Panc1 (cell line): ENCODE measurements around the gene CINP. TPM values are rescaled to one million over a fixed set of nuclear protein-coding genes. Genes with fewer than 3 reads are reported as not detected.

Source experiments
- ATAC-seq: fragments of 200-7000 bp; cut with Tn5 transposase; 2 replicates; pipeline ENCODE4 v1.9.1; 2020; ENCODE audit warnings: mild to moderate bottlenecking, moderate library complexity
- BruUV-seq: library from RNA; stranded (reverse); fragments of 400-500 nt; replicated peaks from 2 replicates; lab custom pipeline; 2021; lab: Mats Ljungman, UMichigan
- CTCF ChIA-PET: fragments of 300-600 bp; sonication (Branson Sonifier 250); formaldehyde crosslinking; loops from one replicate; lab custom pipeline; 2022; ENCODE audit warnings: antibody characterized with exemption; lab: Charles Lee
- POLR2A ChIA-PET: fragments of 300-600 bp; sonication (Branson Sonifier 250); formaldehyde crosslinking; loops from one replicate; lab custom pipeline; 2022; ENCODE audit warnings: antibody characterized with exemption; lab: Charles Lee
- DNase-seq: peaks from one replicate; pipeline ENCODE4 v3.0.0-alpha.2; 2010; ENCODE audit warnings: low read depth, low spot score
- H3K27ac ChIP-seq: 2 replicates; pipeline ENCODE4 v1.5.1; 2011; ENCODE audit warnings: mild to moderate bottlenecking, low read length, inconsistent platforms
- H3K27me3 ChIP-seq: fragments of 200-500 bp; sonication (Bioruptor generic); 2 replicates; pipeline ENCODE4 v1.6.0; 2014; ENCODE audit warnings: low read length, inconsistent platforms; ENCODE audit not compliant: control insufficient read depth, insufficient read depth
- H3K36me3 ChIP-seq: fragments of 200-500 bp; sonication (Bioruptor generic); 2 replicates; pipeline ENCODE4 v1.5.1; 2014; ENCODE audit warnings: inconsistent platforms, mild to moderate bottlenecking, low read length, moderate library complexity; ENCODE audit not compliant: control insufficient read depth, insufficient read depth
- H3K4me1 ChIP-seq: 2 replicates; pipeline ENCODE4 v1.5.1; 2011; ENCODE audit warnings: inconsistent platforms, mild to moderate bottlenecking, low read length, moderate library complexity; ENCODE audit not compliant: control insufficient read depth, insufficient read depth
- H3K4me3 ChIP-seq, 2 experiments: 2 replicates each; pipeline ENCODE4 v1.5.1; 2011 to 2012; ENCODE audit warnings: low read depth in 2 of 2, low read length in 2 of 2, mild to moderate bottlenecking in 2 of 2, inconsistent platforms in 1 of 2, moderate library complexity in 1 of 2
- H3K9me3 ChIP-seq: fragments of 200-500 bp; sonication (Bioruptor generic); 2 replicates; pipeline ENCODE4 v1.5.1; 2014; ENCODE audit warnings: low read depth, mild to moderate bottlenecking, inconsistent platforms, low read length, moderate library complexity; ENCODE audit not compliant: control insufficient read depth, insufficient read depth
- CTCF ChIP-seq: fragments of 450-650 bp; IDR thresholded peaks from 2 replicates; pipeline ENCODE4 v1.5.1; 2017; ENCODE audit warnings: mild to moderate bottlenecking
- POLR2AphosphoS5 ChIP-seq: IDR thresholded peaks from 2 replicates; pipeline ENCODE4 v1.6.1; 2012; ENCODE audit warnings: mild to moderate bottlenecking, low read depth, low read length, moderate library complexity
- SIN3A ChIP-seq: IDR thresholded peaks from 2 replicates; pipeline ENCODE4 v1.6.1; 2012; ENCODE audit warnings: low read depth, mild to moderate bottlenecking, low read length, moderate library complexity, borderline replicate concordance; ENCODE audit not compliant: insufficient read depth
- TCF7L2 ChIP-seq: IDR thresholded peaks from 2 replicates; pipeline ENCODE4 v1.6.1; 2011; ENCODE audit warnings: mild to moderate bottlenecking, low read depth, low read length, inconsistent platforms
- in situ Hi-C: cut with HindIII; loops from 2 replicates; pipeline ENCODE4 v1.10.0; 2016; ENCODE audit warnings: low sequenced_read_pairs, low pct_unique_long_range_greater_than_20kb
- intact Hi-C: fragments of 100-400 bp; cut with micrococcal nuclease; formaldehyde crosslinking; loops from one replicate; pipeline ENCODE4 v1.10.0; 2022; ENCODE audit not compliant: unreplicated experiment
- total RNA-seq: library from RNA; stranded (reverse); gene quantifications from one replicate; pipeline ENCODE4 v1.2.1, GENCODE V29; 2021; ENCODE audit not compliant: unreplicated experiment
- TF ChIP-seq, protein P1 (sequence below), 2 experiments: IDR thresholded peaks; 2 replicates each; pipeline ENCODE4 v1.6.1; 2011 to 2012; ENCODE audit warnings: low read depth in 2 of 2, control low read depth in 1 of 2, low read length in 1 of 2, mild to moderate bottlenecking in 1 of 2, moderate library complexity in 1 of 2; ENCODE audit not compliant: insufficient read depth in 1 of 2

CINP gene
- total RNA-seq, 1 experiment from 2014 or later: 28.3 TPM

GRCh38 chr14:102375119-102375518, 12.4 kb upstream of the CINP start:
- no peak for ATAC-seq
- H3K36me3 ChIP-seq: no peaks in the 10 kb centered on the region; the same call in none of the 2 replicates
- H3K4me1 ChIP-seq: no peaks in the 10 kb centered on the region
- no peak overlapping the region for H3K27ac ChIP-seq
- CTCF ChIA-PET: no interaction called here
- TF ChIP-seq TCF7L2 (no peak), CTCF (no peak), SIN3A (no peak), POLR2AphosphoS5 (no peak)
- TF ChIP-seq, protein P1, sequence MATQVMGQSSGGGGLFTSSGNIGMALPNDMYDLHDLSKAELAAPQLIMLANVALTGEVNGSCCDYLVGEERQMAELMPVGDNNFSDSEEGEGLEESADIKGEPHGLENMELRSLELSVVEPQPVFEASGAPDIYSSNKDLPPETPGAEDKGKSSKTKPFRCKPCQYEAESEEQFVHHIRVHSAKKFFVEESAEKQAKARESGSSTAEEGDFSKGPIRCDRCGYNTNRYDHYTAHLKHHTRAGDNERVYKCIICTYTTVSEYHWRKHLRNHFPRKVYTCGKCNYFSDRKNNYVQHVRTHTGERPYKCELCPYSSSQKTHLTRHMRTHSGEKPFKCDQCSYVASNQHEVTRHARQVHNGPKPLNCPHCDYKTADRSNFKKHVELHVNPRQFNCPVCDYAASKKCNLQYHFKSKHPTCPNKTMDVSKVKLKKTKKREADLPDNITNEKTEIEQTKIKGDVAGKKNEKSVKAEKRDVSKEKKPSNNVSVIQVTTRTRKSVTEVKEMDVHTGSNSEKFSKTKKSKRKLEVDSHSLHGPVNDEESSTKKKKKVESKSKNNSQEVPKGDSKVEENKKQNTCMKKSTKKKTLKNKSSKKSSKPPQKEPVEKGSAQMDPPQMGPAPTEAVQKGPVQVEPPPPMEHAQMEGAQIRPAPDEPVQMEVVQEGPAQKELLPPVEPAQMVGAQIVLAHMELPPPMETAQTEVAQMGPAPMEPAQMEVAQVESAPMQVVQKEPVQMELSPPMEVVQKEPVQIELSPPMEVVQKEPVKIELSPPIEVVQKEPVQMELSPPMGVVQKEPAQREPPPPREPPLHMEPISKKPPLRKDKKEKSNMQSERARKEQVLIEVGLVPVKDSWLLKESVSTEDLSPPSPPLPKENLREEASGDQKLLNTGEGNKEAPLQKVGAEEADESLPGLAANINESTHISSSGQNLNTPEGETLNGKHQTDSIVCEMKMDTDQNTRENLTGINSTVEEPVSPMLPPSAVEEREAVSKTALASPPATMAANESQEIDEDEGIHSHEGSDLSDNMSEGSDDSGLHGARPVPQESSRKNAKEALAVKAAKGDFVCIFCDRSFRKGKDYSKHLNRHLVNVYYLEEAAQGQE (IDR thresholded peaks at IDR 0.05; ENCODE audit: insufficient read depth in 1 of 2, low read depth in 2 of 2, low read length in 1 of 2): no peak
- BruUV-seq: no TSS peak
- no peaks in the 10 kb centered on the region for H3K9me3 ChIP-seq
- POLR2A ChIA-PET: no interaction called here
- intact Hi-C loops: no loop called here
- no peak for DNase-seq
- in situ Hi-C loops: no loop called here
- H3K27me3 ChIP-seq: no peaks in the 10 kb centered on the region
- H3K4me3 ChIP-seq: no peak overlapping the region

DNA sequence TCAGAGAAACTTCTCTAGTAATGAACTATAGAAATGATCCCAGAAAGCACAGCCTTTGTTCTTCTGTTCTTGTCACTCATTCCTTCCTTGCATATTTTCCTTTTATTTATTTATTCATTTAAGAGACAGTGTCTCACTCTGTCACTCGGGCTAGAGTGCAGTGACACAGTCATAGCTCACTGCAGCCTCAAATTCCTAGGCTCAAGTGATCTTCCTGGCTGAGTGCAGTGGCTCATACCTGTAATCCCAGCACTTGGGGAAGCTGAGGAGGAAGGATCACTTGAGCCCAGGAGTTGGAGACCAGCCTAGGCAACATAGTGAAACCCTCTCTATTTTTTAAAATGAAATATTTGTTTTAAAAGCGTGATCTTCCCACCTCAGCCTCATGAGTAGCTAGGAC, 11.6 kb upstream of the CINP start:
- TF ChIP-seq SIN3A: no peak
- TF ChIP-seq POLR2AphosphoS5: no peak
- TF ChIP-seq, protein P1 (IDR thresholded peaks at IDR 0.05; ENCODE audit: insufficient read depth in 1 of 2, low read depth in 2 of 2, low read length in 1 of 2): no peak
- no peak for TF ChIP-seq TCF7L2
- no peak for TF ChIP-seq CTCF
- no TSS peak for BruUV-seq
- ChIA-PET CTCF (no interaction called here), POLR2A (no interaction called here)
- Histone ChIP-seq H3K4me1 (no peaks in the 10 kb centered on the region), H3K27me3 (no peaks in the 10 kb centered on the region), H3K36me3 (no peaks in the 10 kb centered on the region; the same call in none of the 2 replicates), H3K27ac (no peak overlapping the region), H3K9me3 (no peaks in the 10 kb centered on the region), H3K4me3 (no peak overlapping the region)
- no peak for ATAC-seq
- in situ Hi-C loops (no loop called here), intact Hi-C loops (no loop called here)
- no peak for DNase-seq
